ENCODE results near the gene ZRANB1.
"Not testable (repeated sequence)": the region's sequence is repeated elsewhere in the genome, so short reads cannot be mapped to it uniquely, and the experiment has no call there.

Gene ZRANB1

GRCh38 chr10:124977161-124977560 is 35.2 kb downstream of the ZRANB1 start:
- TF ChIP-seq CTCF (IDR thresholded peaks at IDR 0.05; ENCODE audit: low read depth, low read length) = no peak
- DNase-seq (ENCODE audit: extremely low read depth, low read depth) = no peak

GRCh38 chr10:124977648-124978375 is 35.9 kb downstream of the ZRANB1 start:
- no peak for DNase-seq (ENCODE audit: extremely low read depth, low read depth)
- TF ChIP-seq CTCF (IDR thresholded peaks at IDR 0.05; ENCODE audit: low read depth, low read length) = no peak

- no peak for DNase-seq (ENCODE audit: extremely low read depth, low read depth)
- no peak for TF ChIP-seq CTCF (IDR thresholded peaks at IDR 0.05; ENCODE audit: low read depth, low read length)
Measured at GRCh38 chr10:124978376-124978725, 36.4 kb downstream of the ZRANB1 start.

- DNase-seq (ENCODE audit: extremely low read depth, low read depth) = no peak
- TF ChIP-seq CTCF (IDR thresholded peaks at IDR 0.05; ENCODE audit: low read depth, low read length) = no peak
Measured at GRCh38 chr10:124983321-124983720, 41.4 kb downstream of the ZRANB1 start.

- TF ChIP-seq CTCF (IDR thresholded peaks at IDR 0.05; ENCODE audit: low read depth, low read length) = no peak
- no peak for DNase-seq (ENCODE audit: extremely low read depth, low read depth)
Measured at GRCh38 chr10:124984376-124984775, 42.5 kb downstream of the ZRANB1 start.

GRCh38 chr10:124985162-124985561 is 43.2 kb downstream of the ZRANB1 start:
- TF ChIP-seq CTCF (IDR thresholded peaks at IDR 0.05; ENCODE audit: low read depth, low read length) = no peak
- no peak for DNase-seq (ENCODE audit: extremely low read depth, low read depth)

- no peak for TF ChIP-seq CTCF (IDR thresholded peaks at IDR 0.05; ENCODE audit: low read depth, low read length)
- DNase-seq (ENCODE audit: extremely low read depth, low read depth) = no peak
Measured at GRCh38 chr10:124987788-124988187, 45.9 kb downstream of the ZRANB1 start.

- not testable (repeated sequence) for DNase-seq (ENCODE audit: extremely low read depth, low read depth)
Measured at GRCh38 chr10:124988753-124989152, 46.8 kb downstream of the ZRANB1 start.

All from AG09319 (cell line).